C1 segment of cervical spinal cord (tissue), 14 donors: ENCODE data around the gene DOCK6.

ENCODE experiments used
- DNase-seq, 14 donors: peaks; one replicate each; lab custom pipeline; 2025; lab: John Stamatoyannopoulos, UW

The DOCK6 gene

DNA sequence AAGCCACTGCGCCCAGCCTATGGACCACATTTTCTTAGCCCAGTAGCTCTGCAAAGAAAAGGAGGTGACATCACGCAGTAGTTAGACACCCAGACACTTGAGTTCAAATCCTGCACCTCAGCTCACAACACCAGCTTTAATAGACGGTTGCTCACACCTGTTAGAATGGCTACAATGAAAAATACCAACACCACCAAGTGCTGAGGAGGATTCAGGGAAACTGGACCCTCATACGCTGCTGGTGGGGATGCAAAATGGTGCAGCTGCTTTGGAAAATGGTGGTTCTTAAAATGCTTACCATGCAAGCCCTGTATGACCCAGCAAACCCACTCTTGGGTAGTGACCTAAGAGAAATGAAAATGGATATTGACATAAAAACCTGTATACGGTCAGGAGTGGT is 11.7 kb upstream of the DOCK6 start:
- DNase-seq: no peak

DNA sequence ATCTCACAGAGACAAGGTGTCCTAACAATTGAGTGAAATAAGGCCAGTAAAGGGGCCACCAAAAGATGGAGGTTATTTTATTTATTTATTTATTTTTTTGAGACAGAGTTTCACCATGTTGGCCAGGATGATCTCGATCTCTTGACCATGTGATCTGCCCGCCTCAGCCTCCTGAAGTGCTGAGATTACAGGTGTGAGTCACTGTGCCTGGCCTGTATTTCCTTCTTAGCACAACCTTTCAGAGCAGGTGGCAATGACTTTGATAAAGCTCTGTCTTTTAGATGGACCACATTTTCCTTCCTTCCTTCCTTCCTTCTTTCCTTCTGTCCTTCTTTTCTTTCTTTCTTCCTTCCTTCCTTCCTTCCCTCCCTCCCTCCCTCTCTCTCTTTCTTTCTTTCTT is 11.0 kb upstream of the DOCK6 start:
- DNase-seq: no peak

DNA sequence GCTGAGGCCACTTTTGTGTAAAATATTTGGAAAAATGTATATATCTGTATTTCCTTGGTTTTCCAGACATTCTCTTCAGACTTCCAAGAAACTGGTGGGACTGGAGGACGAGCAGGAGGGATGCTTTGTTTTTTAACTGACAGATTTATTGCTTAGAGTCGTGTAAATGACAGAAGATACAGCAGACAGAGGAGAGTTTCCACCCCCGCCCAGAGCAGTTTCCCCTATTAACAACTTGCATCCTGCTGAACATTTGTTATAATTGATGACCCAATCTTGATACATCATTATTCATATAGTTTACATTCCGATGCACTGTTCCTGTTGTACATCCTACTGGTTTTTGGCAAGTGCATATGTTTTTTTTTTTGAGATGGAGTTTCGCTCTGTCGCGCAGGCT is 7.1 kb upstream of the DOCK6 start:
- DNase-seq: no peak

DNA sequence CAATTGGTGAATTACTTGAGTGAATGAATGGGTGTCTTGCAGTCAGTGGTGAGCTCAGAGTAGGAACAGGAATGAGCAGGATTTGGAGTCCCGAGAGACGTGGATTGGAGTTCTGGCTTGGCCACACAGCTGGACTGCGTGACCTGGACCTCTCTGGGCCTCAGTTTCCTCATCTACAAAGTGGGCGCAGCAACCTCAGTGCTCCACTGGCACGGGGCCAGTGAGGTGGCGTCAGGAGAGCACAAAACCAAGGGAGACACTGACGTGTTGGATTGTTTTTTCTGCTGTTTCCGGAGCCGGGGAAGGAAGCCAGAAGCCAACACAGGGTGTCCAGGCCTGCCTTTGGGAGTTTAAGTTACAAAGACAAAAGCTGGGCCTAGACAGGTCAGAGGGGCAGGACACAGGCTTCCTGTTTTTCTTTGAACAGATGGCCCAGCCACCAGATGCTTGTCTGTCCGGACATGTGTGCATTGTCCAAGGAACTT is 6.5 kb upstream of the DOCK6 start:
- peak in 2 of 14 donors; percentile 9 to 11 for DNase-seq

DNA sequence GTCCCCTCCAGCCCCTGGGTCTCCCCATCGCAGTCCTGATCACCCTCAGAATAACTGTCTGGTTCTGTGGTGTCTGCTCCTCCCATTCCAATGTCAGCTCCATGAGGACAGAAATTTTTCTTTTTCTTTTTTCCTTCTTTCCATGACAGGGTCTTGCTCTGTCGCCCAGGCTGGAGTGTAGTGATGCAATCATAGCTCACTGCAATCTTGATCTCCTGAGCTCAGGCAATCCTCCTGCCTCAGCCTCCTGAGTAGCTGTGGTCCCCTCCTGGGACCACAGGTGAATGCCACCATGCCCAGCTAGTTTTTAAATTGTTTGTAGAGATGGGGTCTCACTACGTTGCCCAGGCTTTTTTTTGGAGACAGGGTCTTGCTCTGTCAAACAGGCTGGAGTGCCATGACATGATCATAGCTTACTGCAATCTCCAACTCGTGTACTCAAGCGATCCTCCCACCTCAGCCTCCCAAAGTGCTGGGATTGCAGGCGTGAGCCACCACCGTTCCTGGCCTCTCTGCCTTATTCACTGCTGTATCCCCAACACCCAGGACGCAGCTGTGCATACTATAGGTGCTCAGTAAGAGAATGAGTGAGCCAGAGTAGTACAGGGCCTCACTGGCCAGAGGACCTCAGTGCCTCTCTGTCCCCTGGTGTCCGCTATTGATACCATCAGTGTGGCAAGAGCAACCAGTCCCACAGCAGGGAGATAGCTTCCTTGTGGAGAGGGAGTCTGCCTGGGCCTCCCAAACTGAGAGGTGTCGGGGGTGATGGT is 5.2 kb upstream of the DOCK6 start:
- DNase-seq: no peak

DNA sequence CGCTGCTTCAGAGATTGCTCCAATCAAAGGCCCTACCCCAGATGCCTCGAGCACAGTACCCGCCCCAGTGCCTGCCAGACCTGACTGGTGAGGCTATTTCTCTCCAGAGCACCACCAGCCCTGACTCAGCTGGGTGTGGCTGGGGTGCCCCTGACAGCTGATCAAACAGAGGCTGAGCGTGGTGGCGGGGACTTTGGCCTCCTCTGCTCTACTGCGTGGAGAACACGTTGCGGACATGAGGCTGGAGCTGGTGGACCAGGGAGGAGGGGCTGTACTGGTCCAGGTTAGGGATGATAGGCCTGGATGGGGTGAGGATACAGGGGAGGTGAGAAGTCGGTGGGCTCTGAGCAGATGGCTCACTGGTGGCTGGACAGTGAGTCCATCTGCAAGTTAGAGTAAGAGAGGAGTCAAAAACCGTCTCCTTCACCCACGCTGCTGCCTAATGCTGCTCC is 3.5 kb upstream of the DOCK6 start:
- DNase-seq: no peak

DNA sequence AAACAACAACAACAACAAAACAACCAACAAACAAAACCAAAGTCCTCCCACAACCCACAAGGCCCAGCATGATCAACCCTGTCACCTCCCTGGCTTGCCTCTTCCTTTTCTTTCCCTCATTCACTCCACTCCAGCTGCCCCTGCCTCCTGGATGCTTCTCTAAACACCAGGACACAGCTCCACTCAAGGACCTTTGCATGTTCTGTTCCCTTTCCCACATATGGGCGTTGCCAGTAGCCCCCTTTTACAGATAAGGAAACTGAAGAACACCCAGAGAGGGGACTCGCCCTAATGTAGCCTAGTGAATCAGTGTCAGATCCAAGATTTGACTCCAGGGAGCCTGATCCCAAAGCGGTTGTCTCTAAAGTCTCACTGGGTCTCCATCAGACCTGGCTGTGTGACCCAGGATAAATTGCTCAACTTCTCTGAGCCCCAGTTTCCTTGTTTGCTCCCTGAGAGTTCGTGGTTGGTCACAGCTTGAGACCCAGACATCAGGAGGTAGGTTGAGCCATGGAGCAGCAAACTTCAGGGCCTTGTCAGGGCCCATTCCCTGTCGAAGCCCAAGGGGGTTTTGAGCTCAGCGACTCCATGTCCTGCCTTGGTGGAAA is 3.0 kb upstream of the DOCK6 start:
- no peak for DNase-seq

DNA sequence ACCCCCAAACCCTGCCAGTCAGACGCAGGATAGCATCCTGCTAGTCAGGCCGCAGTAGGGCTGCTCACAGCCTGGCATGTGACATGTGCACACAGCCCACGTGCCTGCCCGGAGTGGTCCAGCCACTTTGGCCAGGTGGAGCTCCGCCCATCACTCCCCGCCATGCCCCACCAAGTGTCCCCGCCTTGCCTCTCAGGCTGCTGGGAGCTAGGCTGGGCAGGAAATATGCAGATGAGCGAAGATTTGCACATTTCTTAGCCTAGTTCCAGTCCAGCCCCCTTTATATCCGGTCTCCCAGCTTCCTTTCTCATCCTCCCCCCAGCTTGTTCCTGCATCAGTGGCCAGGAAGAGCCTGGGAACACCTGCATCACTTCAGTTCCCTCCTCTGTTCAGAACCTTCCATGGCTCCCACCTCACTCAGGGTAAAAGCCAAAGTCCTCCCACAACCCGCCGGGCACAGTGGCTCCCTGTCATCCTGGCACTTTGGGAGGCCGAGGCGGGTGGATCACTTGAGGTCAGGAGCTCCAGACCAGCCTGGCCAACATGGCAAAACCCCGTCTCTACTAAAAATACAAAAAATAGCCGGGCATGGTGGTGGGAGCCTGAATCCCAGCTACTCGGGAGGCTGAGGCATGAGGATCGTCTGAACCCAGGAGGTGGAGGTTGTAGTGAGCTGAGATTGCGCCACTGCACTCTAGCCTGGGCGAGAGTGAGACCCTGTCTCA is 2.3 kb upstream of the DOCK6 start:
- no peak for DNase-seq

DNA sequence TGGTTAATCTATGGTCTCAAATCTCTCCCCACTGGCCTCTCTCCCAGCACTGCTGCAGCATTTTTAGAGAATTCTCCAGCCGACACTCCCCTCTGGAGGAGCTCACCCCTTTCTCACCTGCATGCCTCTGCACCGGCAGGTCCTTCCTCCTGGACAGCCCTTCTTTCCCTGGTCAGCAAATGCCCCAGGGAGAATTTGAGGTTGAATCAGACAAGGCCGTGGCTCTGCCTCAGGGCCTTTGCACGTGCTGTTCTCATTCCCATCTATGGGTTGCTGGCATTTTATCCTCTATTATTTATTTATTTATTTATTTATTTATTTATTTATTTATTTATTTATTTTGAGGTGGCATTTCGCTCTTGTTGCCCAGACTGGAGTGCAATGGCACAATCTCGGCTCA is 1.4 kb upstream of the DOCK6 start:
- DNase-seq: no peak

DNA sequence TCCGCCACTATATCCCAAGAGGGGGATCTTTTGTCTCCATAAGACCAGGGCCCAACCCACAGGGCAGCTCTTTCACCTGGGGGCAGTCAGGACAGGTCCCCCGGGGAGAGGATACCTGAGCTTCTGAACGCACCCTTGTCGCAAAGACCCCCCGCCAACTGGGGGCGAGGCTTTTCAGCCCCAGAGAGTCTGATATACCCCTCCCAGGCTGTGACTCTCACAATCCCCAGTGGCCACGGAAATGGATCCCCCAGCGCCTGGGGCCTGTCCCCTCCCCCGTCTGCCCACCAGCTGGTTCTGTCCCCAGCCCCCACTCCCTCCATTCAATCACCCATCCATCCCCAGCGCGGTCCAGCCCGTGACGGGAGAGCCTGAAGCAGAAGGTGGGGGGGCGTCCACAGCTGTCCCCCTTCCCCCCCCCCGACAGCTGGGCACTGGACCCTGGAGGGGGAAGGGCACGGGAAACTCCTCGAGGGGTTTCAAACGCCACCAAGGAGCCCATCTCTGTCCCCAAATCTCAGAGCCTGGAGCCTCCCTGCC is 823 bp downstream of the DOCK6 start:
- no peak for DNase-seq

DNA sequence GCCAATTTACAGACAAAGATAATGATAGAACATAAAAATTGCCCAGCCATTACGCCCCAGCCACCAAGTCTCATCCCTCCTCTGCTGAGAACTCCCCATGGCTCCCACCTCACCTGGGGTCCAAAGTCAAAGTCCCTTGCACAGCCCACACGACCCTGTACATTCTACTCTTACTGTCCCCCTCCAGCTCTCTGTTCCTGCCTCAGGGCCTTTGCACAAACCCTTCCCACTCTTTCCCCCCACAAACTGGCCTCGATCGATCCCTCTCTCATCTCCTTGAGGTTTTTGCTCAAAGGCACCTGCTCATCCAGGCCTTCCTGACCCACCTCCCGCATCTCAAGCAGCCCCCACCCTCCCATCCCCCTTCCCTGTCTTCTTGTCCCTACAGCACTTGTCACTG is 1.3 kb downstream of the DOCK6 start:
- no peak for DNase-seq

DNA sequence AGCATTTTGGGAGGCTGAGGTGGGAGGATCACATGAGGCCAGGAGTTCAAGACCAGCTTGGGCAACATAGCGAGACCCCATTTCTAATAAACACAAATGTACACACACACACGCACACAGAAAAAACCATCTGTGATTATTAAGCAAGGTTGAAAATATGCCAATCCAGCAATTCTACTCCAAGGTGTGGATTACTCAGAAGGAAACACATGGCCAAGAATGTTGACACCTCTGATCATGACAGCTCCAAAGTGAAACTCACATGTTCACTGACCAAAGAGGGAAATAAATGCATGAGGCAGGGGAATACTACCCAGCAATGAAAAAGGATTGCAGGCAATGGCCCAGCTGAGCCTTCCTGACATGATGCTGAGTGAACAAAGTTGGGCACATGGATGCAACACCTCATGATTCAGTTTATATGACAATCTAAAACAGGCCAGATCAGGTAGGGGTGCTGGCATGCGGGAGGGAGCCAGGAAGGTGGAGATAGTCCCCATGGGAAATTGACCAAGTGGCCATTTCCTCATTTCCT is 4.4 kb downstream of the DOCK6 start:
- DNase-seq: no peak

DNA sequence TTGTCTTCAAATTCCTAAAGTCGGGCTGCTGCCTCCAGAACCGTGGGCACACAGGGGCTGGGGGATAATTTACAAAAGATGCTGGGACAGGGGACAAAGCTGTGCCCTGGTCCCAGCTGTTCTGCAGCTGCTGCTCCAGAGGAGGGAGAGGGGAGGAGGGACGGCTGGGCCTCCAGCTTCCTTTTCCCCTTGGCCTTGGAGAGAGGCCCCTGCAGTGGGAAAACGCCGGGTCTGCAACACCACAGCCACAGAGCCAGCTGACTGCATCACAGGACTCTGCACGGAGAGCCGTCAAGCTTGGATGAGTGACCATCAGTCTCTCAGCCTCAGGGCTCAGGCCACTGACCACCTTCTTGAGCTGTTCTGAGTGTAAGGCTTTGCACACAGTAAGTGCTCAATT is 6.1 kb downstream of the DOCK6 start:
- DNase-seq: no peak

DNA sequence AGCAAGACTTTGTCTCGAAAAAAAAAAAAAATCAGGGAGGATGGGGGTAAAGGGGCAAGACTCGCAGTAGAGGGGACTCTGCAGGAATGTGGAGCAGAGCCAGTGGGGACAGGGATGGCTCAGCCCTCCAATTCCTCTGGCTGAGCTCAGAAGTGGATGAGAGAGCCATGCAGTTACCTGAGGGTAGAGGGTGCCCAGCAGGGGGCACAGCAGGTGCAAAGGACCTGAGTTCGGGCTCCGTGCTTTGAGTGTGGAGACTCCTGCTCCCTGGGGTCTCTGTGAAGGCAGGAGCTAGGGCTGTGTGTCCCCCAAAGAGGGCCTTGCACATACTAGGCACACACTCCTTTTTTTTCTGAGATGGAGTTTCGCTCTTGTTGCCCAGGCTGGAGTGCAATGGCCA is 7.7 kb downstream of the DOCK6 start:
- no peak for DNase-seq

DNA sequence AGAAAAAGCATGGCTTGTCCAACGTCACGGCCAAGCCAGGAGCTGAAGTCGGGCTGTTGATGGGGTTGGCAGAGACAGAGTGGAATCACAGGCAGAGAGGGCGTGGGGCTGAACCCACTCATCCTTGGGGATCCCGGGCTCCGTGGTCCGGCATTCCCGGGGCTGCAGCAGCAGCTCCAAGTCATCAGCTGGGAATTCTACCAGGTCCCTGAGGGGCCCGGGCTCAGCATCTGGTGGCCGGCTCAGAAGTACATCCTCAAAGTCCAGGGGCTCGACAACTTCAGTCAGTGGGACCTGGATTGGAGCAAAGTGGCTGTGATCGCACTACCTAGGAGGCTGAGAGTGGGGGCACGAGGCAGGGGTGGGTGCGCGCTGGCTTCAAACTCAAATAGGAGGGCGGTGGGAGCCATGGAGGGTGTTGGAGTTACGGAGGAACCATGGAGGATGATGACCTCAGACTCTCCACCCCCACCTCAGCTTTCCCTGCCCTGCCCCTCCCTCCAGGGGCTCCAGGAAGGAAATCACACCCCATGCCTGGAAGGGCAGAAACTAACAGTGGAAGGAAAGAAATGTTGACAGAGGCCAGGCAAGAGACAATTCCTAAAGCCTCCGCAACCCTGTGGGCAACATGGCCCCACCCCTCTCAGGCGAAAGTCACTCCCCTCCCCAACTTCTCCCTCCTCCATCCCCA is 9.5 kb downstream of the DOCK6 start:
- DNase-seq: no peak

DNA sequence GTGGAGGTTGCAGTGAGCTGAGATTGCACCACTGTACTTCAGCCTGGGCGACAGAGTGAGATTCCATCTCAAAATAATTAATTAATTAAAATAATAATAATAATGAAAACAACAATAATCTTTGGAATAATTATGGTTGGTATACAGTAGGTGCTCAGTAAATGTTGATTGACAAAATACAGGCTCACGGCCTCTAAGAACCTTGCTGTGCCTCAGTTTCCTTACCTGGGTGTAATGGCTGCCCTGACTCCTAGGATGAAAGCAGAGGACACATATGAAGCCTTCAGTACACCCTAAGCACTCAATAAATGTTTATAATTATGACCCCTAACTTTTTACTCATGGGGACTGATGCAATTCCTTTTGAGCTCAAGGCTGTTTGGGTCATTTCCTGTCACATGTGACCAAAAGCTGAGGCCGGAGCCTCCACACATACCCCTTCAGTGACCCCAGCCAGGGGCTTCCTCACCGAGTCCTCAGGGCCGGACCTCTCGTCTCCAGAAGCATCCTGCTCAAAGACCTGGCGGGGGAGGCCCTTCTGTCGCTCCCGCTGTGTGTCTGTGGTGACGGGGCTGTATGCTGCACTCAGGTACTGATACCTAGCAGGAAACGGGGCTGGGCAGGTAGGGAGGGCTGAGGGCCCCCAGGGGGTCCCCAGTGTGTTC is 10.5 kb downstream of the DOCK6 start:
- DNase-seq: no peak

DNA sequence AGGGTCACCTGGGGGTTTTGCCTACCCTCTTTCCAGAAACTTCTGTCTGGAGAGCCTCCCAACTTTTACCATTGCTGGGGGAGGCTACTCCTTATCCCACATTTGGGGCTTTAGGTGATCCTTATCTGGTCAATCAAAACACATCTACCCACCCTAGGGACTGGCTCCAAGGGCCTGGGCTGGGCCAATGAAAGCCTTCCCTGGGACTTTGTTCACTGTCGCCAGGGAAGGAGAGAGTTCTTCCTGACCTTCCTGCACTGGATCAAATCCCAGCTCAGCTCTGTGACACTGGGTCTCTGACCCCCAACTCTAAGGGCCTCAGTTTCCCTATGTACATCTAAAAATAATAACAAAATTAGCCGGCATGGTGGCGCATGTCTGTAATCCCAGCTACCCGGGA is 11.1 kb downstream of the DOCK6 start:
- DNase-seq: no peak

DNA sequence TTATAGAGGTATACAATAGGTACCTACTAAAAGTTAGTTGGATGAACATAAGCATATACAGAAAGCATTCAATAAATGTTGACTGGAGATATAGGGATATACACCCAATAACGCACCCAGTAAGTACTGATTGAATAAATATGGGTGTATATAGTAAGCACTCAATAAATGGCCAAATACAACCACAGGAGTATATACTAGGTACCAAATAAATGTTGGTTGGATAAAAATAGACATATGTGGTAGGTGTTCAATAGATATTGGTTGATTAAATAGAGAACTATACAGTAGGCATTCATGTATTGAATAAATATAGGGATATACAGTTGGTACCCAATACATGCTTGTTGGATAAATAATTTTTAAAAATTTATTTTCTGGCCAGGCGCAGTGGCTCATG is 13.5 kb downstream of the DOCK6 start:
- DNase-seq: no peak

DNA sequence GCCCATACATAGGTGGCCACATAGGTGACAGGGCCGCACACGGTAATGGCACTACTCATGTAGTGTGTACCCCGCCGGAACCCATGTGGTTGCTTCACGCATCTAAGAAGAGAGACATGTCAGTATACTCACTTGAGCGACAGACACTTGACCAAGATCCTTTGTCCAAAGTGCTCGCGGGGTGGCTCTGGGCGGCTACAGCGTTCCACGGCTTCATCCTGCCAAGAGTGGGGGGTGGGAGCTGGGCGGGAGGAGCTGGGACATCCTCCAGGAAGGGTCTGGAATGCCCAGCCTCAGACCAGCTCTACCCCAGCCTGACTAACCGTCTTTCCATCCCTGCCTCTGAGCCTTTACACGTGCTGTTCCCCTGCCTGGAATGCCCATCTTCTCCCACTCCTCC is 14.4 kb downstream of the DOCK6 start:
- DNase-seq: no peak

DNA sequence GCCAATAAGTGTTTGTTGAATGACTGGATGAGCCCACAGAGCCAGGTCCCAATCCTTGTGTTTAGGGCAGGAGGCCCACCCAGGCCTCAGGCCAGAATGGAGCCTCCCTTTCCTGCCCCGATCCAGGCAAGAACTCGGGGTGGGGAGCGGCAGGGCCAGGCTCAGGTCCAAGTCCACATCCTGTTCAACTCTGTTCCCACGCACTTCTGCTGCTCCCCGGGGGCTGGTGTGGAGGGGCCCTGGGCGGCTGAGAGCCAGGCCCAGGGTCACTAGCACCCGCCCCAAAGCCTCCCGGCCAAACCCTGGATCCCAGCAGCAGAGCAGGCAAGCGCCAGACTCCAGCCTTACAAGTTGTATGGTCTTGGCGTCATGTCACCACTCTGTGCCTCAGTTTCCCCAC is 14.9 kb downstream of the DOCK6 start:
- no peak for DNase-seq

DNA sequence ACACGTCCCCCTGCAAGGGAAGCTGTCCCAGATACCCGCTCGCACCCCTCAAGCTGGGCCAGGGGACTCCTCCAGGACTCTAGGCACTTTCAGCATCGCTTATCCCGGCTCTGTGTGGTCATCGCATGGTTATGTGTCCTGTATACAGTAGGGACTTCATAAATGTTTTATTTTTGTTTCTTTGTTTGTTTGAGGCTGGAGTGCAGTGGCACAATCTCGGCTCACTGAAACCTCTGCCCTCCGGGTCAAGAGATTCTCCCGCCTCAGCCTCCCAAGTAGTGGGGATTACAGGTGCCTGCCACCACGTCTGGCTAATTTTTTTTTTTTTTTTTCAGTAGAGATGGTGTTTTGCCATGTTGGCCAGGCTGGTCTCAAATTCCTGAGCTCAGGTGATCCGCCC is 15.4 kb downstream of the DOCK6 start:
- no peak for DNase-seq
